CD4-positive, alpha-beta memory T cell (primary cell): ENCODE data around the gene GORASP1. TPM values are rescaled to one million over a fixed set of nuclear protein-coding genes. Genes with fewer than 3 reads are reported as not detected.
A peak's percentile ranks its signal among the peaks of the same experiment; 100 is the strongest.

Source experiments
- CTCF ChIA-PET: fragments of 350-600 bp; sonication (Branson Sonifier 250); formaldehyde crosslinking; loops from one replicate; lab custom pipeline; 2021; ENCODE audit warnings: inconsistent platforms; ENCODE audit not compliant: partially characterized antibody; lab: Charles Lee
- POLR2A ChIA-PET: fragments of 350-600 bp; sonication (Branson Sonifier 250); formaldehyde crosslinking; loops from one replicate; lab custom pipeline; 2021; ENCODE audit not compliant: partially characterized antibody; lab: Charles Lee
- DNase-seq, 5 donors: peaks; one replicate each; pipeline versions ENCODE4 v3.0.0 to v3.0.0-alpha.2; 2020 to 2022; ENCODE audit warnings: mixed read lengths in 1 of 5
- H3K27ac ChIP-seq: one replicate; pipeline ENCODE4 v1.7.0; 2013; ENCODE audit warnings: low read depth, low read length
- H3K27me3 ChIP-seq: 2 replicates; pipeline ENCODE4 v1.7.0; 2013; ENCODE audit warnings: mild to moderate bottlenecking, low read length, moderate library complexity; ENCODE audit not compliant: insufficient read depth
- H3K36me3 ChIP-seq: 2 replicates; pipeline ENCODE4 v1.7.0; 2013; ENCODE audit warnings: mild to moderate bottlenecking, low read length, moderate library complexity; ENCODE audit not compliant: insufficient read depth
- H3K4me1 ChIP-seq: 2 replicates; pipeline ENCODE4 v1.7.0; 2013; ENCODE audit warnings: mild to moderate bottlenecking, low read length, moderate library complexity; ENCODE audit not compliant: insufficient read depth
- H3K4me3 ChIP-seq, 2 donors: one replicate each; pipeline ENCODE4 v1.7.0; 2013; ENCODE audit warnings: low read length in 2 of 2, mild to moderate bottlenecking in 1 of 2
- H3K9me3 ChIP-seq, 2 donors: one replicate each; pipeline ENCODE4 v1.7.0; 2013; ENCODE audit warnings: low read length in 2 of 2, control low read depth in 1 of 2; ENCODE audit not compliant: control insufficient read depth in 1 of 2
- H3K27ac Mint-ChIP-seq, 7 donors: one replicate each; pipeline ENCODE4 v1.8.0; 2020 to 2021; ENCODE audit warnings: mixed read lengths in 7 of 7, mild to moderate bottlenecking in 6 of 7, inconsistent platforms in 3 of 7, moderate library complexity in 3 of 7
- H3K27me3 Mint-ChIP-seq, 2 donors: one replicate each; pipeline ENCODE4 v1.8.0; 2020 to 2021; ENCODE audit warnings: mixed read lengths in 2 of 2
- H3K36me3 Mint-ChIP-seq, 2 donors: one replicate each; pipeline ENCODE4 v1.8.0; 2020 to 2021; ENCODE audit warnings: mixed read lengths in 2 of 2, inconsistent platforms in 1 of 2, mild to moderate bottlenecking in 1 of 2
- H3K4me1 Mint-ChIP-seq, 4 donors: one replicate each; pipeline ENCODE4 v1.8.0; 2020 to 2021; ENCODE audit warnings: mixed read lengths in 4 of 4, mild to moderate bottlenecking in 1 of 4
- H3K4me3 Mint-ChIP-seq, 8 donors: one replicate each; pipeline ENCODE4 v1.8.0; 2020 to 2021; ENCODE audit warnings: mixed read lengths in 8 of 8, mild to moderate bottlenecking in 7 of 8, moderate library complexity in 6 of 8, inconsistent platforms in 3 of 8
- H3K9me3 Mint-ChIP-seq, 8 donors: one replicate each; pipeline ENCODE4 v1.8.0; 2020 to 2021; ENCODE audit warnings: mixed read lengths in 8 of 8, mild to moderate bottlenecking in 5 of 8, inconsistent platforms in 3 of 8, moderate library complexity in 1 of 8
- intact Hi-C: fragments of 100-400 bp; cut with micrococcal nuclease; formaldehyde crosslinking; loops from one replicate; pipeline ENCODE4 v1.15.1; 2023
- polyA plus RNA-seq, 2 donors: library from polyadenylated mRNA; unstranded; fragments of 300-500 nt; fragmentation: Illumina TruSeq; gene quantifications; one replicate each; pipeline ENCODE4 v1.2.3, GENCODE V29; 2021
- total RNA-seq, 2 experiments: library from RNA; stranded (reverse); gene quantifications; one replicate each; pipeline ENCODE4 v1.2.3, GENCODE V29; 2021

The GORASP1 gene
- total and polyA plus RNA-seq, 4 experiments from 2014 or later: 21.5 to 58.4 (median 39.6) TPM

DNA sequence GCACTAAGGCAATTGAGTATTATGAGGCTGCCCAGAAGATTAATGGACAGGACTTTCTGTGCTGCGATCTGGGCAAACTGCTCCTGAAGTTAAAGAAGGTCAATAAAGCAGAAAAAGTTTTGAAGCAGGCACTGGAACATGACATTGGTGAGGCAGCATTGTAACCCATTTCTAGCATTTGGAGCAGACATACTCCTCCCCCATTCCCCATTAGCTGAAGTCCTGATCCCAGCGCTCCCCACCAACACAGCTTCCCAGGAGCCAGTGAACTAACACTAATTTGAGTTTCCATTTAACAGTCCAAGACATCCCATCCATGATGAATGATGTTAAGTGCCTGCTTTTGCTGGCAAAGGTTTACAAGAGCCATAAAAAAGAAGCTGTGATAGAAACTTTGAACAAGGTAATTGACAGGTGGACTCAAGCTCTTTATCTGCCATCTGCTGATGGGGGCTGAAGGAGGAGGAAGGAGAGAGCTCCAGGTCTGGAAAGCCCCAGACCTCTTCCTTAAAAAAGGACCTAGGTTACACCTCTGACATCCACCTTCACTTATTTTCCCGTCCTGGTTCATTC lies 23.4 kb upstream of the GORASP1 start:
- ChIA-PET POLR2A (no interaction called here), CTCF (interaction anchor here (1.3 to 24.3 kb wide), 2 partner anchors 59 to 158 kb away, joined by 4 to 471 read pairs; no protein-coding TSS in a partner anchor)
- H3K9me3 Mint-ChIP-seq: peaks cover 0 to 2% (median 0%) of the 10 kb centered on the region in 8 donors
- H3K4me3 ChIP-seq: no peak overlapping the region
- peak overlapping the region in 4 of 7 donors; percentile 14 to 66 (median 20) for H3K27ac Mint-ChIP-seq
- H3K27ac ChIP-seq: no peak overlapping the region
- H3K4me3 Mint-ChIP-seq: no peak overlapping the region
- DNase-seq: no peak
- H3K4me1 ChIP-seq: peaks cover 22% of the 10 kb centered on the region
- no peaks in the 10 kb centered on the region for H3K27me3 ChIP-seq
- intact Hi-C loops: no loop called here
- H3K27me3 Mint-ChIP-seq: no peaks in the 10 kb centered on the region
- H3K9me3 ChIP-seq: no peaks in the 10 kb centered on the region
- peaks cover 13 to 47% (median 24%) of the 10 kb centered on the region in 4 donors for H3K4me1 Mint-ChIP-seq
- H3K36me3 ChIP-seq: no peaks in the 10 kb centered on the region
- no peaks in the 10 kb centered on the region for H3K36me3 Mint-ChIP-seq

DNA sequence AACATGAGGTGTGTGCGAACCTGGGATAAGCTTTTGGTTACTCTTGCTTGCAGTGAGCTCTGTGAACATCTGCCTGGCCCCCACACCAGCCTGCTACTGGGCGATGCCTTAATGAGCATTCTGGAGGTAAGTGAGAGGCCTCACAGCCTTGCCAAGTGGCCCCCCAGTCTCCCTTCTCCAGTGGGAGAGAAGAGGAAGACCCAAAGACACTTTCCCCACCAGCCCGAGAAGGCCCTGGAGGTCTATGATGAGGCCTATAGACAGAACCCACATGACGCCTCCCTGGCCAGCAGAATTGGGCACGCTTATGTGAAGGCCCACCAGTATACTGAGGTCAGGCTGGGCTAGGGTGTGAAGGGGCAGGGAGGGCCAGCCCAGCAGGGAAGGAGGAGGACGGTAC lies 22.6 kb upstream of the GORASP1 start:
- H3K27ac Mint-ChIP-seq: peak overlapping the region in 2 of 7 donors; percentile 36 to 66
- H3K4me3 Mint-ChIP-seq: no peak overlapping the region
- no peak overlapping the region for H3K4me3 ChIP-seq
- no peak overlapping the region for H3K27ac ChIP-seq
- H3K4me1 Mint-ChIP-seq: peaks cover 13 to 47% (median 24%) of the 10 kb centered on the region in 4 donors
- peaks cover 0 to 2% (median 0%) of the 10 kb centered on the region in 8 donors for H3K9me3 Mint-ChIP-seq
- peaks cover 22% of the 10 kb centered on the region for H3K4me1 ChIP-seq
- intact Hi-C loops: no loop called here
- no peaks in the 10 kb centered on the region for H3K9me3 ChIP-seq
- ChIA-PET POLR2A (no interaction called here), CTCF (interaction anchor here (4.6 to 24.3 kb wide), 2 partner anchors 17 to 159 kb away, joined by 30 to 471 read pairs; no protein-coding TSS in a partner anchor)
- no peaks in the 10 kb centered on the region for H3K27me3 Mint-ChIP-seq
- no peaks in the 10 kb centered on the region for H3K36me3 ChIP-seq
- no peak for DNase-seq
- no peaks in the 10 kb centered on the region for H3K36me3 Mint-ChIP-seq
- H3K27me3 ChIP-seq: no peaks in the 10 kb centered on the region

DNA sequence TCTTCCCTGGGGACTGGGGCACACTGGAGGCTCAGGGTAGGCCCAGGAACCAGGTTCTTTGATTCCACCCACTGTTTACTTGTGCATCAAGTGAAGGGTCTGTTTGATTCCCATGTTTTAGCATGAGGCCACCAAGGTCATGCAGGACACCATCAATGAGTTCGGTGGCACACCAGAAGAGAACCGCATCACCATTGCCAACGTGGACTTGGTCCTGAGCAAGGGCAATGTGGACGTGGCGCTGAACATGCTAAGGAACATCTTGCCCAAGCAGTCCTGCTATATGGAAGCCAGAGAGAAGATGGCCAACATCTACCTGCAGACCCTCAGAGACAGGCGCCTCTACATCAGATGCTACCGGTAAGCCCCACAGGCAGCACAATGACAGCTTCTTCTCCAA lies 21.5 kb upstream of the GORASP1 start:
- Mint-ChIP-seq H3K36me3 (no peaks in the 10 kb centered on the region), H3K27me3 (no peaks in the 10 kb centered on the region), H3K4me1 (peaks cover 13 to 47% (median 24%) of the 10 kb centered on the region in 4 donors), H3K27ac (peak overlapping the region in 1 of 7 donors; percentile 20), H3K4me3 (no peak overlapping the region), H3K9me3 (peaks cover 0 to 2% (median 0%) of the 10 kb centered on the region in 8 donors)
- peaks cover 22% of the 10 kb centered on the region for H3K4me1 ChIP-seq
- H3K9me3 ChIP-seq: no peaks in the 10 kb centered on the region
- ChIA-PET POLR2A (interaction anchor here (1.4 kb wide), 1 partner anchor 49 kb away, joined by 3 read pairs; no protein-coding TSS in a partner anchor), CTCF (interaction anchor here (2.7 to 24.3 kb wide), 3 partner anchors 8 to 160 kb away, joined by 10 to 471 read pairs (median 30); no protein-coding TSS in a partner anchor)
- H3K36me3 ChIP-seq: no peaks in the 10 kb centered on the region
- no peak overlapping the region for H3K27ac ChIP-seq
- H3K27me3 ChIP-seq: no peaks in the 10 kb centered on the region
- intact Hi-C loops: no loop called here
- DNase-seq: no peak
- no peak overlapping the region for H3K4me3 ChIP-seq

DNA sequence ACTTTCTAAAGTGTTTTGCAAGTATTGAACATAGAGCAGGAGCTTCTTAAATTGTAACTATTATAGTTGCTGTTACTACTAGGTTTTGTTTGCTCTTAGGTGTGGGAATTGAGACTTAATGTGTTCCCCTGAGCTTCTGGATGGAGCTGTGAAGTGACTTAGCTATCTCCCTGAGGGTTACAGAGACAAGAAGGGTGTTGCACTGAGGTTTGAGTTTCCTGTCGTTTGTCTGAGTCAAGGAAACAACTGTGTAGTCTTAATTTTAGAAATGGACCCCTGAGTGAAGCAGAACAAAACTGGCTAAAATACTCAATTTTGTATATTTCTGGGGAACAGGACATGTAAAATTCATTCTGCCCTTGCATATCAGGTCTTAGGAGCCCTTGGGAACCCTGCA lies 20.5 kb upstream of the GORASP1 start:
- intact Hi-C loops: no loop called here
- Histone ChIP-seq H3K4me1 (peaks cover 22% of the 10 kb centered on the region), H3K27me3 (no peaks in the 10 kb centered on the region), H3K27ac (no peak overlapping the region), H3K4me3 (no peak overlapping the region), H3K36me3 (no peaks in the 10 kb centered on the region), H3K9me3 (no peaks in the 10 kb centered on the region)
- Mint-ChIP-seq H3K36me3 (no peaks in the 10 kb centered on the region), H3K9me3 (peaks cover 0 to 2% (median 0%) of the 10 kb centered on the region in 8 donors), H3K27ac (peak overlapping the region; percentile 55 to 85 (median 58)), H3K4me3 (peak overlapping the region in 4 of 8 donors; percentile 13 to 50 (median 30)), H3K4me1 (peaks cover 11 to 43% (median 24%) of the 10 kb centered on the region in 4 donors), H3K27me3 (no peaks in the 10 kb centered on the region)
- no peak for DNase-seq
- POLR2A ChIA-PET: interaction anchor here (0.9 to 2.6 kb wide), 6 partner anchors 20 to 163 kb away, joined by 3 to 10 read pairs (median 4); partner anchors contain the start of gene TTC21A
- CTCF ChIA-PET: interaction anchor here (0.9 to 24.3 kb wide), 16 partner anchors 9 to 161 kb away, joined by 3 to 471 read pairs (median 10); partner anchors contain the start of genes CX3CR1, GORASP1, TTC21A and XIRP1

DNA sequence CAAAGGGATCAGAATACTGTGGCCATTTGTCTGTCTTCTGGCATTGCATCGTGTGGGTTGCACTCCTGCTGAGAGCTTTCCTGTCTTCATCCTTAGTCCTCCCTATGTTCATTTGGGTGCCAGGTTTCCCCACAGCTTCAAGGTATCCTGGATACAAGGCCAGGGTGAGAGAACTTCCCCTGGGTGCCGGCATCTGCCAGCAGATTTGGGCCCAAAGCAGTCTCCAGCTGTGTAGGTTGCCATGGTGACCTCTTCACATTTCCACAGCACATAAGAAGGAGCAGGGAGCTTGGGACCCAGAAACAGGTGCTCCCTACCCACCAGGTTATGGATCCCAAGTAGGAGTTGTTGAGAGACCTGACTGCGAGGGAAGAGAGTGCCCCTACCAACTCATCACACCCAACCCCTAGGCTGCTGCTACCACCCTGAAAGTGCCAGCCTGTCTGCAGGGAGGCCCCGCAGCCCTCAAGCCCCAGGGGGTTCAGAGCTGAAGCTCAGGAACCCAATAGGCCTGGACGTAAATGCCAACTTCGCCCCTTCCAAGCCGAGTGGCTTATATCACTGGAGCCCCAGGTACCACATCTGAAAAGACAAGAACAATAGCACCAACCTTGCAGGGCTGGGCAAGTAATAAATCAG lies 20.0 kb upstream of the GORASP1 start:
- Mint-ChIP-seq H3K9me3 (peaks cover 0 to 1% (median 0%) of the 10 kb centered on the region in 8 donors), H3K4me3 (peak overlapping the region in 4 of 8 donors; percentile 13 to 50 (median 30)), H3K27me3 (no peaks in the 10 kb centered on the region), H3K4me1 (peaks cover 11 to 43% (median 24%) of the 10 kb centered on the region in 4 donors), H3K36me3 (no peaks in the 10 kb centered on the region), H3K27ac (peak overlapping the region; percentile 55 to 85 (median 59))
- Histone ChIP-seq H3K36me3 (no peaks in the 10 kb centered on the region), H3K4me3 (no peak overlapping the region), H3K27me3 (no peaks in the 10 kb centered on the region), H3K4me1 (peaks cover 22% of the 10 kb centered on the region), H3K27ac (no peak overlapping the region), H3K9me3 (no peaks in the 10 kb centered on the region)
- DNase-seq: no peak
- POLR2A ChIA-PET: interaction anchor here (0.7 to 2.6 kb wide), 9 partner anchors 19 to 164 kb away, joined by 3 to 10 read pairs (median 4); partner anchors contain the start of gene TTC21A
- CTCF ChIA-PET: interaction anchor here (0.7 to 24.3 kb wide), 27 partner anchors 9 to 257 kb away, joined by 3 to 471 read pairs (median 4); partner anchors contain the start of genes CX3CR1, GORASP1, TTC21A and XIRP1
- intact Hi-C loops: no loop called here

DNA sequence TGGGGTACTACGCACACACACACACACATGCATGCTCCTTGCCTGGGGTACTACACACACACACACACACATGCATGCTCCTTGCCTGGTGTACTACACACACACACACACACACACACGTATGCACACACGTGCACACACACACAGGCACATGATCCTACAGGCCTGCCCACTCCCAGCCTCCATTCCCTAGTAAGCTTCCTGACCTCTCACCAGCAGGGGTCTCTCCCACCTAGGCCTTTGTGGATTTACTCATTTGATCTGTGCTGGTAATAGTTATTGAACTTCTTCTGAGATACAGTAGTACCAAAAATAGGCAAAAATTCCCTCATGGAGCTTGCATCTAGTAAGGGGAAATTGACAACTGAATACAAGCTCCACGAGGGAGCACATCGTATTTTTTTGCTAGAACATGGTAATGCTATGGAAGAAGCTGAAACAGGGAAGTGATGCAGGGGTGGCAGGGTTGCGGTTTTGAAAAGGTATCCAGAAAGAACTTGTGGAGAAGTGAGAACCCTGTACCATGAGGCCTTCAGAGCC lies 19.2 kb upstream of the GORASP1 start:
- Histone ChIP-seq H3K4me1 (peaks cover 22% of the 10 kb centered on the region), H3K36me3 (no peaks in the 10 kb centered on the region), H3K9me3 (no peaks in the 10 kb centered on the region), H3K27ac (no peak overlapping the region), H3K4me3 (no peak overlapping the region), H3K27me3 (no peaks in the 10 kb centered on the region)
- intact Hi-C loops: loop anchor here (1.0 kb wide), 3 partner anchors 63 to 166 kb away; no protein-coding TSS in a partner anchor
- H3K9me3 Mint-ChIP-seq: no peaks in the 10 kb centered on the region
- ChIA-PET POLR2A (interaction anchor here (0.7 to 2.6 kb wide), 8 partner anchors 18 to 165 kb away, joined by 3 to 10 read pairs (median 4); partner anchors contain the start of gene TTC21A), CTCF (interaction anchor here (0.7 to 24.3 kb wide), 26 partner anchors 10 to 290 kb away, joined by 3 to 471 read pairs (median 4); partner anchors contain the start of genes CX3CR1, GORASP1, TTC21A and XIRP1)
- no peak for DNase-seq
- no peaks in the 10 kb centered on the region for H3K27me3 Mint-ChIP-seq
- H3K27ac Mint-ChIP-seq: peak overlapping the region in 4 of 7 donors; percentile 49 to 78 (median 64)
- peak overlapping the region in 1 of 8 donors; percentile 4 for H3K4me3 Mint-ChIP-seq
- H3K36me3 Mint-ChIP-seq: no peaks in the 10 kb centered on the region
- H3K4me1 Mint-ChIP-seq: peaks cover 11 to 43% (median 24%) of the 10 kb centered on the region in 4 donors
